KMS-11 (cell line): ENCODE results near the gene GRIK2.

Source experiments
- H2AFZ ChIP-seq: fragments of 200-600 bp; sonication (generic); 2 replicates; pipeline ENCODE4 v1.6.1; 2016; ENCODE audit warnings: antibody characterized with exemption, mixed run types, low read depth
- H3K27ac ChIP-seq: fragments of 200-600 bp; sonication (generic); 2 replicates; pipeline ENCODE4 v1.6.1; 2016; ENCODE audit warnings: mild to moderate bottlenecking, mixed run types
- H3K27me3 ChIP-seq: fragments of 200-600 bp; sonication (generic); 2 replicates; pipeline ENCODE4 v1.6.1; 2017; ENCODE audit warnings: mild to moderate bottlenecking, low read depth, mixed run types, moderate library complexity; ENCODE audit not compliant: insufficient read depth
- H3K36me3 ChIP-seq: fragments of 200-600 bp; sonication (generic); 2 replicates; pipeline ENCODE4 v1.6.1; 2017; ENCODE audit warnings: mild to moderate bottlenecking, mixed run types; ENCODE audit not compliant: insufficient read depth
- H3K4me1 ChIP-seq: fragments of 200-600 bp; sonication (generic); 2 replicates; pipeline ENCODE4 v1.6.1; 2016; ENCODE audit warnings: mild to moderate bottlenecking, low read depth, mixed run types; ENCODE audit not compliant: poor library complexity, severe bottlenecking
- H3K4me2 ChIP-seq: fragments of 200-600 bp; sonication (generic); 2 replicates; pipeline ENCODE4 v1.7.0; 2016; ENCODE audit warnings: mild to moderate bottlenecking, mixed run types
- H3K4me3 ChIP-seq: fragments of 200-600 bp; sonication (generic); IDR thresholded peaks from 2 replicates; pipeline ENCODE4 v1.6.1; 2017; ENCODE audit warnings: low read depth, low read length, mixed read lengths; ENCODE audit not compliant: insufficient read depth
- H3K79me2 ChIP-seq: fragments of 200-600 bp; sonication (generic); 2 replicates; pipeline ENCODE4 v1.6.1; 2016; ENCODE audit warnings: low read depth, mixed run types; ENCODE audit not compliant: insufficient read depth
- H3K9ac ChIP-seq: fragments of 200-600 bp; sonication (generic); 2 replicates; pipeline ENCODE4 v1.6.1; 2016; ENCODE audit warnings: mild to moderate bottlenecking, mixed run types
- H4K20me1 ChIP-seq: fragments of 200-600 bp; sonication (generic); 2 replicates; pipeline ENCODE4 v1.6.1; 2016; ENCODE audit warnings: mild to moderate bottlenecking, mixed run types; ENCODE audit not compliant: insufficient read depth
- CTCF ChIP-seq: fragments of 200-600 bp; sonication (generic); conservative IDR thresholded peaks from 2 replicates; pipeline ENCODE4 v1.6.1; 2017; ENCODE audit warnings: low read depth, mild to moderate bottlenecking, antibody characterized with exemption, low read length, moderate library complexity, mixed read lengths

The GRIK2 gene

GRCh38 chr6:101645770-101646169 is 252.3 kb downstream of the GRIK2 start:
- H2AFZ ChIP-seq, result no peak overlapping the region
- no peak for TF ChIP-seq CTCF
- no peaks in the 10 kb centered on the region for H3K79me2 ChIP-seq
- H3K9ac ChIP-seq, result no peak overlapping the region
- H3K4me2 ChIP-seq, result no peak overlapping the region
- H3K36me3 ChIP-seq, result no peaks in the 10 kb centered on the region
- no peaks in the 10 kb centered on the region for H4K20me1 ChIP-seq
- no peak overlapping the region for H3K4me3 ChIP-seq
- H3K27ac ChIP-seq, result no peak overlapping the region
- H3K27me3 ChIP-seq, result no peaks in the 10 kb centered on the region
- no peaks in the 10 kb centered on the region for H3K4me1 ChIP-seq

GRCh38 chr6:101650402-101651100 is 257.0 kb downstream of the GRIK2 start:
- H3K27ac ChIP-seq, result no peak overlapping the region

GRCh38 chr6:101652079-101652478 is 258.6 kb downstream of the GRIK2 start:
- H3K9ac ChIP-seq, result no peak overlapping the region
- no peak overlapping the region for H3K4me3 ChIP-seq
- H2AFZ ChIP-seq, result no peak overlapping the region
- no peaks in the 10 kb centered on the region for H4K20me1 ChIP-seq
- no peaks in the 10 kb centered on the region for H3K4me1 ChIP-seq
- H3K27me3 ChIP-seq, result no peaks in the 10 kb centered on the region
- H3K36me3 ChIP-seq, result no peaks in the 10 kb centered on the region
- TF ChIP-seq CTCF, result no peak
- no peak overlapping the region for H3K27ac ChIP-seq
- H3K4me2 ChIP-seq, result no peak overlapping the region
- H3K79me2 ChIP-seq, result no peaks in the 10 kb centered on the region

More at GRCh38 chr6:101650402-101651100, 257.0 kb downstream of the GRIK2 start:
- no peaks in the 10 kb centered on the region for H4K20me1 ChIP-seq
- no peak overlapping the region for H3K4me2 ChIP-seq
- H3K4me3 ChIP-seq, result no peak overlapping the region
- H3K27me3 ChIP-seq, result no peaks in the 10 kb centered on the region
- H3K9ac ChIP-seq, result no peak overlapping the region
- TF ChIP-seq CTCF, result no peak
- no peaks in the 10 kb centered on the region for H3K4me1 ChIP-seq
- H2AFZ ChIP-seq, result no peak overlapping the region
- H3K79me2 ChIP-seq, result no peaks in the 10 kb centered on the region
- H3K36me3 ChIP-seq, result no peaks in the 10 kb centered on the region

GRCh38 chr6:101655109-101655508 is 261.6 kb downstream of the GRIK2 start:
- Histone ChIP-seq H3K4me3 (no peak overlapping the region), H3K27me3 (no peaks in the 10 kb centered on the region), H2AFZ (no peak overlapping the region), H4K20me1 (no peaks in the 10 kb centered on the region), H3K36me3 (no peaks in the 10 kb centered on the region), H3K79me2 (no peaks in the 10 kb centered on the region), H3K9ac (no peak overlapping the region), H3K4me1 (no peaks in the 10 kb centered on the region), H3K27ac (no peak overlapping the region), H3K4me2 (no peak overlapping the region)
- TF ChIP-seq CTCF, result no peak
